Endothelial cell of umbilical vein (primary cell): ENCODE data around the gene TMEM254. TPM values are rescaled to one million over a fixed set of nuclear protein-coding genes. Genes with fewer than 3 reads are reported as not detected.

Experiments used
- BruUV-seq: library from RNA; stranded (reverse); fragments of 400-500 nt; replicated peaks from 2 replicates; lab custom pipeline; 2021; lab: Mats Ljungman, UMichigan
- CTCF ChIA-PET: fragments of 300-600, 350-600 bp; sonication (Branson Sonifier 250); formaldehyde crosslinking; loops from one replicate; lab custom pipeline; 2021; ENCODE audit warnings: antibody characterized with exemption, inconsistent platforms; lab: Charles Lee
- POLR2A ChIA-PET: fragments of 300-600, 350-600 bp; sonication (Branson Sonifier 250); formaldehyde crosslinking; loops from one replicate; lab custom pipeline; 2021; ENCODE audit warnings: antibody characterized with exemption, inconsistent platforms; lab: Charles Lee
- DNase-seq: peaks from one replicate; pipeline ENCODE4 v3.0.0-alpha.2; 2011; ENCODE audit warnings: low read depth, low spot score
- FAIRE-seq: peaks from 2 replicates; lab custom pipeline; 2011; peaks lifted over from hg19 to GRCh38; lab: Jason Lieb, UNC
- H2AFZ ChIP-seq: 2 replicates; pipeline ENCODE4 v1.6.0; 2012; ENCODE audit warnings: low read depth, low read length, control low read depth, inconsistent platforms
- H3K27ac ChIP-seq: 2 replicates; pipeline ENCODE4 v1.5.1; 2011; ENCODE audit warnings: low read depth, mild to moderate bottlenecking, control low read depth, low read length, moderate library complexity; ENCODE audit not compliant: insufficient read depth
- H3K27me3 ChIP-seq, 2 experiments: 2 replicates each; pipeline versions ENCODE4 v1.6.0 to v1.6.1; 2011; ENCODE audit warnings: low read length in 2 of 2, mixed read lengths in 1 of 2; ENCODE audit not compliant: control insufficient read depth in 2 of 2, insufficient read depth in 2 of 2
- H3K36me3 ChIP-seq, 2 experiments: 2 replicates in 1 of 2; 3 replicates in 1 of 2; pipeline ENCODE4 v1.5.1; 2011; ENCODE audit warnings: low read length in 2 of 2, mild to moderate bottlenecking in 1 of 2, moderate library complexity in 1 of 2; ENCODE audit not compliant: control insufficient read depth in 2 of 2, insufficient read depth in 2 of 2; ENCODE audit errors: extremely low read depth in 1 of 2
- H3K4me1 ChIP-seq: 3 replicates; pipeline ENCODE4 v1.5.1; 2011; ENCODE audit warnings: mild to moderate bottlenecking, low read length; ENCODE audit not compliant: control insufficient read depth, insufficient read depth; ENCODE audit errors: extremely low read depth
- H3K4me2 ChIP-seq: 2 replicates; pipeline ENCODE4 v1.6.1; 2011; ENCODE audit warnings: low read length, control low read depth, mixed read lengths; ENCODE audit not compliant: insufficient read depth
- H3K4me3 ChIP-seq, 3 experiments: fragments of 200-600 bp in 1 of 3; sonication (generic), shearing (Covaris generic) in 1 of 3; replicated peaks in 1 of 3; 2 replicates each; pipeline ENCODE4 v1.5.1; 2011 to 2016; ENCODE audit warnings: control low read depth in 3 of 3, low read length in 3 of 3, mild to moderate bottlenecking in 2 of 3, inconsistent platforms in 1 of 3, low read depth in 1 of 3, moderate library complexity in 1 of 3; ENCODE audit not compliant: insufficient read depth in 1 of 3
- H3K79me2 ChIP-seq: 2 replicates; pipeline ENCODE4 v1.6.0; 2012; ENCODE audit warnings: low read length, inconsistent platforms; ENCODE audit not compliant: control insufficient read depth, insufficient read depth
- H3K9ac ChIP-seq: replicated peaks from 2 replicates; pipeline ENCODE3; 2011; ENCODE audit warnings: low read length, control low read depth; ENCODE audit not compliant: insufficient read depth; ENCODE audit errors: extremely low read depth
- H3K9me1 ChIP-seq: replicated peaks from 3 replicates; pipeline ENCODE4 v1.6.0; 2011; ENCODE audit warnings: mild to moderate bottlenecking, low read length; ENCODE audit not compliant: control insufficient read depth, insufficient read depth; ENCODE audit errors: extremely low read depth
- H3K9me3 ChIP-seq: replicated peaks from 2 replicates; pipeline ENCODE4 v1.5.1; 2012; ENCODE audit warnings: low read length, inconsistent platforms; ENCODE audit not compliant: control insufficient read depth, insufficient read depth
- H4K20me1 ChIP-seq: replicated peaks from 2 replicates; pipeline ENCODE3; 2011; ENCODE audit warnings: mild to moderate bottlenecking, low read length; ENCODE audit not compliant: control insufficient read depth, insufficient read depth; ENCODE audit errors: extremely low read depth
- CTCF ChIP-seq, 2 donors: IDR thresholded peaks; 1 replicate in 1 of 2; 2 replicates in 1 of 2; pipeline ENCODE4 v1.5.1; 2011; ENCODE audit warnings: low read length in 2 of 2, mild to moderate bottlenecking in 2 of 2, moderate library complexity in 2 of 2, control low read depth in 1 of 2, inconsistent platforms in 1 of 2, low read depth in 1 of 2; ENCODE audit not compliant: insufficient read depth in 1 of 2; ENCODE audit errors: extremely low read depth in 1 of 2
- EZH2 ChIP-seq: IDR thresholded peaks from 2 replicates; pipeline ENCODE4 v1.6.1; 2012; ENCODE audit warnings: borderline replicate concordance, low read depth, mild to moderate bottlenecking, moderate library complexity, low read length, inconsistent platforms; ENCODE audit not compliant: severe bottlenecking
- FOS ChIP-seq: IDR thresholded peaks from 2 replicates; pipeline ENCODE4 v1.6.1; 2011; ENCODE audit warnings: mild to moderate bottlenecking, low read length, moderate library complexity, borderline replicate concordance; ENCODE audit not compliant: insufficient read depth
- GATA2 ChIP-seq: IDR thresholded peaks from 2 replicates; pipeline ENCODE4 v1.7.0; 2011; ENCODE audit warnings: low read depth, mild to moderate bottlenecking, moderate library complexity, mixed read lengths, low read length; ENCODE audit not compliant: insufficient read length, insufficient read depth
- JUN ChIP-seq: IDR thresholded peaks from 2 replicates; pipeline ENCODE4 v1.6.1; 2011; ENCODE audit warnings: borderline replicate concordance, low read depth; ENCODE audit not compliant: insufficient read length, insufficient read depth
- MYC ChIP-seq: IDR thresholded peaks from one replicate; pipeline ENCODE4 v1.6.1; 2011; ENCODE audit warnings: mild to moderate bottlenecking, low read depth, low read length
- POLR2A ChIP-seq: IDR thresholded peaks from 2 replicates; pipeline ENCODE4 v1.6.1; 2012; ENCODE audit warnings: low read depth, mild to moderate bottlenecking, control low read depth, low read length
- POLR2AphosphoS5 ChIP-seq: IDR thresholded peaks from 2 replicates; pipeline ENCODE4 v1.6.1; 2012; ENCODE audit warnings: low read depth, mild to moderate bottlenecking, control low read depth, low read length, moderate library complexity; ENCODE audit not compliant: insufficient read depth
- dilution Hi-C: fragments of 300-500 bp; cut with MboI; formaldehyde crosslinking; loops from one replicate; pipeline ENCODE4 v1.15.0; 2019; ENCODE audit warnings: low sequenced_read_pairs; ENCODE audit not compliant: extremely low pct_ligation_motif_present
- intact Hi-C: fragments of 100-400 bp; cut with micrococcal nuclease; formaldehyde crosslinking; loops from one replicate; pipeline ENCODE4 v1.10.0; 2022
- polyA plus RNA-seq, 4 experiments: library from polyadenylated mRNA; depleted of rRNA in 3 of 4; stranded (reverse) in 3 of 4; unstranded in 1 of 4; fragments of >200 nt; gene quantifications; 2 replicates each; pipeline versions ENCODE4 v1.2.1 to v1.2.3, GENCODE V29; 2011 to 2012; ENCODE audit warnings: missing spikeins in 1 of 4
- total RNA-seq: library from RNA; stranded (reverse); gene quantifications from 2 replicates; pipeline ENCODE4 v1.2.3, GENCODE V29; 2021
- TF ChIP-seq, protein P1 (sequence below): IDR thresholded peaks from 2 replicates; pipeline ENCODE4 v1.6.1; 2011; ENCODE audit not compliant: insufficient read depth, insufficient read length

The TMEM254 gene
- total and polyA plus RNA-seq, 2 donors (not counting 3 experiments of a cell fraction or from before 2014, with no cell fraction given) = 10.1 to 13.4 TPM

DNA sequence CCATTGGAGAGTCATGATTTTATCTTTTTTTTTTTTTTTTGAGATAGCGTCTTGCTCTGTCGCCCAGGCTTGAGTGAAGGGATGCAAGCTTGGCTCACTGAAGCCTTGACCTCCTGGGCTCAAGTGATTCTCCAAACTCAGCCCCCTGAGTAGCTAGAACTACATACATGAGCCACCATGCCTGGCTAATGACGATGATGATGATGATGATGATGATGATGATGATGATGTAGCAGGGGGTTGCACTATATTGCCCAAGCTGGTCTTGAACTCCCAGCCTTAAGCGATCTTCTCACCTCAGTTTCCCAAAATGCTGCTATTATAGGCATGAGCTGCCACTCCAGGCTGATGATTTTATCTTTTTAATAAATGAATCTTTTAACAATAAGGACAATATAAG, 40.2 kb downstream of the TMEM254 start:
- no peak overlapping the region for H3K4me3 ChIP-seq
- no peaks in the 10 kb centered on the region for H3K9me3 ChIP-seq
- BruUV-seq = no TSS peak
- POLR2A ChIA-PET = no interaction called here
- intact Hi-C loops = no loop called here
- no peaks in the 10 kb centered on the region for H3K4me1 ChIP-seq
- H3K9ac ChIP-seq = no peak overlapping the region
- TF ChIP-seq JUN (no peak), POLR2A (no peak), POLR2AphosphoS5 (no peak), EZH2 (no peak), FOS (no peak), GATA2 (no peak), CTCF (IDR thresholded peaks at IDR 0.05; ENCODE audit: extremely low read depth in 1 of 2, insufficient read depth in 1 of 2, low read depth in 1 of 2, low read length in 2 of 2) (no peak), MYC (no peak)
- TF ChIP-seq, protein P1, sequence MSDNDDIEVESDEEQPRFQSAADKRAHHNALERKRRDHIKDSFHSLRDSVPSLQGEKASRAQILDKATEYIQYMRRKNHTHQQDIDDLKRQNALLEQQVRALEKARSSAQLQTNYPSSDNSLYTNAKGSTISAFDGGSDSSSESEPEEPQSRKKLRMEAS = no peak
- no peaks in the 10 kb centered on the region for H3K36me3 ChIP-seq
- dilution Hi-C loops = no loop called here
- CTCF ChIA-PET = interaction anchor here (0.7 to 1.9 kb wide), 5 partner anchors 11 to 580 kb away, joined by 3 to 5 read pairs (median 3); no protein-coding TSS in a partner anchor
- H3K27me3 ChIP-seq = peaks cover 2 to 4% of the 10 kb centered on the region in 2 experiments
- FAIRE-seq (no peak), DNase-seq (no peak)
- H3K27ac ChIP-seq = no peak overlapping the region
- H3K79me2 ChIP-seq = no peaks in the 10 kb centered on the region
- no peak overlapping the region for H3K4me2 ChIP-seq
- H4K20me1 ChIP-seq = no peaks in the 10 kb centered on the region
- H2AFZ ChIP-seq = no peak overlapping the region
- H3K9me1 ChIP-seq = no peaks in the 10 kb centered on the region
